ENCODE measurements around the gene PITX1. TPM values are rescaled to one million over a fixed set of nuclear protein-coding genes. Genes with fewer than 3 reads are reported as not detected.
"Not testable (repeated sequence)": the region's sequence is repeated elsewhere in the genome, so short reads cannot be mapped to it uniquely, and the experiment has no call there.

PITX1 gene
- total RNA-seq (not detected in 2 replicates), polyA plus RNA-seq (0.10 and 0.13 TPM in 2 replicates), polyA minus RNA-seq (0.36 and 1.9 TPM in 2 replicates)
- 0.09 TPM for total RNA-seq (2013)

DNA sequence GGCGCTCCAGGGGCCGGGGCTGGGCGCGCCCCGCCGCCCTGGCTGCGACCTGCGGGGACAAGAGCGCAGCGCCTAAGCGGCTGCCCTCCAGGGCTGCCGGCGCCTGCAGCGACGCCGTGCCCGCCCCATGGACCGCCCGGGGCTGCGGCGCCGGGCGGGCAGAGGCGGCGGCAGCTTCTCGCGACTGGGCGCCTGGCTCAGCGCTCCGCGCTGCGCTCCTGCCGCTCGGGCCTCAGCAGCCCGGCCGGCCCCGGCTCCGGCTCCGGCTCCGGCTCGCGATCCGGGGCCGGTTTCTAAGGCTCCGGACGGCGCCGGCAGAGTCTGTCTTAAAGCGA, at the start of gene PITX1:
Gene PITX1, minus strand, starts transcription at position 328 of the 335 bp plus-strand sequence. CDS start 347 bp downstream, outside the sequence.
- H3K4me2 ChIP-seq (replicated peaks; ENCODE audit: low read depth, low read length, poor library complexity, severe bottlenecking), result peak within 1 kb of the TSS; percentile 96
- H3K36me3 ChIP-seq (replicated peaks in 1 of 2; ENCODE audit: control extremely low read depth in 1 of 2, control insufficient read depth in 1 of 2, extremely low read depth in 1 of 2, insufficient read depth in 2 of 2, low read length in 1 of 2), result no peaks in the 10 kb centered on the region
- peaks cover 50% of the 10 kb centered on the region for H3K4me1 Mint-ChIP-seq
- peaks cover 0 to 90% (median 76%) of the 10 kb centered on the region in 4 experiments for H3K27me3 ChIP-seq (replicated peaks in 1 of 4; ENCODE audit: control extremely low read depth in 1 of 4, control insufficient read depth in 3 of 4, insufficient read depth in 4 of 4, low read length in 3 of 4)
- ATAC-seq (ENCODE audit: low read depth), result peak; percentile 17
- WGBS (ENCODE audit: insufficient coverage), result under 1% methylated on average over 49 of the region's 49 CpGs
- H3K27ac Mint-ChIP-seq, result peak within 1 kb of the TSS; percentile 20
- DNase-seq, result no peak
- H4K20me1 ChIP-seq (ENCODE audit: control insufficient read depth, insufficient read depth, low read length, poor library complexity, severe bottlenecking), result peaks cover 27% of the 10 kb centered on the region
- intact Hi-C loops (cut with micrococcal nuclease), result loop anchor here (2.0 kb wide), 1 partner anchor 19 kb away; no protein-coding TSS in a partner anchor
- peaks cover 75% of the 10 kb centered on the region for H3K27me3 Mint-ChIP-seq
- peaks cover 3 to 68% (median 8%) of the 10 kb centered on the region in 3 donors for H3K9me3 ChIP-seq (ENCODE audit: control extremely low read depth in 1 of 3, control insufficient read depth in 2 of 3, insufficient read depth in 1 of 3, low read length in 2 of 3)
- ChIA-PET POLR2A (no interaction called here), CTCF (interaction anchor here (0.6 kb wide), 1 partner anchor 19 kb away, joined by 3 read pairs; no protein-coding TSS in a partner anchor)
- H3K4me3 ChIP-seq (ENCODE audit: control extremely low read depth in 1 of 5, extremely low read depth in 1 of 5, insufficient read depth in 1 of 5, low read depth in 2 of 5, low read length in 4 of 5), result peak within 1 kb of the TSS; percentile 18 to 68 (median 52)
- H3K9ac ChIP-seq (ENCODE audit: low read length), result peak within 1 kb of the TSS; percentile 66
- H3K4me3 Mint-ChIP-seq, result peak within 1 kb of the TSS; percentile 85
- peaks cover 51 to 78% of the 10 kb centered on the region in 2 donors for H3K4me1 ChIP-seq (ENCODE audit: control insufficient read depth in 2 of 2, insufficient read depth in 2 of 2, low read length in 2 of 2)
- TF ChIP-seq EZH2 (IDR thresholded peaks at IDR 0.05; ENCODE audit: borderline replicate concordance, insufficient read depth, low read depth, low read length, poor library complexity, severe bottlenecking), result no peak
- TF ChIP-seq, protein P1, sequence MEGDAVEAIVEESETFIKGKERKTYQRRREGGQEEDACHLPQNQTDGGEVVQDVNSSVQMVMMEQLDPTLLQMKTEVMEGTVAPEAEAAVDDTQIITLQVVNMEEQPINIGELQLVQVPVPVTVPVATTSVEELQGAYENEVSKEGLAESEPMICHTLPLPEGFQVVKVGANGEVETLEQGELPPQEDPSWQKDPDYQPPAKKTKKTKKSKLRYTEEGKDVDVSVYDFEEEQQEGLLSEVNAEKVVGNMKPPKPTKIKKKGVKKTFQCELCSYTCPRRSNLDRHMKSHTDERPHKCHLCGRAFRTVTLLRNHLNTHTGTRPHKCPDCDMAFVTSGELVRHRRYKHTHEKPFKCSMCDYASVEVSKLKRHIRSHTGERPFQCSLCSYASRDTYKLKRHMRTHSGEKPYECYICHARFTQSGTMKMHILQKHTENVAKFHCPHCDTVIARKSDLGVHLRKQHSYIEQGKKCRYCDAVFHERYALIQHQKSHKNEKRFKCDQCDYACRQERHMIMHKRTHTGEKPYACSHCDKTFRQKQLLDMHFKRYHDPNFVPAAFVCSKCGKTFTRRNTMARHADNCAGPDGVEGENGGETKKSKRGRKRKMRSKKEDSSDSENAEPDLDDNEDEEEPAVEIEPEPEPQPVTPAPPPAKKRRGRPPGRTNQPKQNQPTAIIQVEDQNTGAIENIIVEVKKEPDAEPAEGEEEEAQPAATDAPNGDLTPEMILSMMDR (IDR thresholded peaks at IDR 0.05), result no peak
- H2AFZ ChIP-seq (ENCODE audit: insufficient read depth, low read depth, low read length, poor library complexity, severe bottlenecking), result peak within 1 kb of the TSS; percentile 68
- no peak within 1 kb of the TSS for H3K27ac ChIP-seq (ENCODE audit: low read length in 2 of 2)
- peaks cover 3% of the 10 kb centered on the region for H3K9me3 Mint-ChIP-seq (ENCODE audit: insufficient read depth)
- no peaks in the 10 kb centered on the region for H3K79me2 ChIP-seq (ENCODE audit: control insufficient read depth, insufficient read depth, low read length)

DNA sequence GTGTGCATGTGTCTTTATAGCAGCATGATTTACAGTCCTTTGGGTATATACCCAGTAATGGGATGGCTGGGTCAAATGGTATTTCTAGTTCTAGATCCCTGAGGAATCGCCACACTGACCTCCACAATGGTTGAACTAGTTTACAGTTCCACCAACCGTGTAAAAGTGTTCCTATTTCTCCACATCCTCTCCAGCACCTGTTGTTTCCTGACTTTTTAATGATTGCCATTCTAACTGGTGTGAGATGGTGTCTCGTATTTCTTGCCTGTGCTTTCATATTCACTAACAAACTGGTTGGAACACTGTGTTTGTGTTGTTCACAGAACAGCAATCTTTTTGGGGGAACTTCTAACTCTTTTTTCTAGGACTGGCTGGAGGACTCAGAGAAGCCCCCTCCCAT, 49.3 kb upstream of the PITX1 start:
- H3K9ac ChIP-seq (ENCODE audit: low read length); H3K9me3 ChIP-seq (ENCODE audit: control extremely low read depth in 1 of 3, control insufficient read depth in 2 of 3, insufficient read depth in 1 of 3, low read length in 2 of 3); intact Hi-C loops (cut with micrococcal nuclease); H3K4me3 Mint-ChIP-seq; H3K4me1 Mint-ChIP-seq; CTCF ChIA-PET; H3K4me2 ChIP-seq (replicated peaks; ENCODE audit: low read depth, low read length, poor library complexity, severe bottlenecking); POLR2A ChIA-PET; H3K27ac Mint-ChIP-seq; H4K20me1 ChIP-seq (ENCODE audit: control insufficient read depth, insufficient read depth, low read length, poor library complexity, severe bottlenecking); H3K4me1 ChIP-seq (ENCODE audit: control insufficient read depth in 2 of 2, insufficient read depth in 2 of 2, low read length in 2 of 2); H3K4me3 ChIP-seq (ENCODE audit: control extremely low read depth in 1 of 5, extremely low read depth in 1 of 5, insufficient read depth in 1 of 5, low read depth in 2 of 5, low read length in 4 of 5); DNase-seq; H3K9me3 Mint-ChIP-seq (ENCODE audit: insufficient read depth); ATAC-seq (ENCODE audit: low read depth); H2AFZ ChIP-seq (ENCODE audit: insufficient read depth, low read depth, low read length, poor library complexity, severe bottlenecking); H3K79me2 ChIP-seq (ENCODE audit: control insufficient read depth, insufficient read depth, low read length); H3K27ac ChIP-seq (ENCODE audit: low read length in 2 of 2); H3K36me3 ChIP-seq (replicated peaks in 1 of 2; ENCODE audit: control extremely low read depth in 1 of 2, control insufficient read depth in 1 of 2, extremely low read depth in 1 of 2, insufficient read depth in 2 of 2, low read length in 1 of 2): not testable (repeated sequence)
- WGBS (ENCODE audit: insufficient coverage), result no CpG with 5 or more reads among the region's 3 CpGs
- peaks cover 0 to 11% (median 1%) of the 10 kb centered on the region in 4 experiments for H3K27me3 ChIP-seq (replicated peaks in 1 of 4; ENCODE audit: control extremely low read depth in 1 of 4, control insufficient read depth in 3 of 4, insufficient read depth in 4 of 4, low read length in 3 of 4)
- peaks cover 26% of the 10 kb centered on the region for H3K27me3 Mint-ChIP-seq
